CD14-positive monocyte (primary cell): ENCODE data around the gene CDCA4. TPM values are rescaled to one million over a fixed set of nuclear protein-coding genes. Genes with fewer than 3 reads are reported as not detected.

ENCODE experiments used
- DNase-seq, 3 donors: peaks; one replicate each; pipeline ENCODE4 v3.0.0-alpha.2; 2011 to 2022
- H2AFZ ChIP-seq: 2 replicates; pipeline ENCODE4 v1.6.0; 2012; ENCODE audit warnings: mild to moderate bottlenecking, low read depth, low read length, inconsistent platforms; ENCODE audit not compliant: insufficient read depth, poor library complexity, severe bottlenecking
- H3K27ac ChIP-seq, 2 donors: 1 replicate in 1 of 2; 2 replicates in 1 of 2; pipeline ENCODE4 v1.5.1; 2012 to 2013; ENCODE audit warnings: low read length in 2 of 2, control low read depth in 1 of 2, inconsistent platforms in 1 of 2, low read depth in 1 of 2, mild to moderate bottlenecking in 1 of 2
- H3K27me3 ChIP-seq, 2 donors: one replicate each; pipeline versions ENCODE4 v1.6.0 to v1.6.1; 2011 to 2013; ENCODE audit warnings: low read length in 2 of 2; ENCODE audit not compliant: control insufficient read depth in 2 of 2, insufficient read depth in 2 of 2
- H3K36me3 ChIP-seq, 2 donors: replicated peaks in 1 of 2; 1 replicate in 1 of 2; 2 replicates in 1 of 2; pipeline versions ENCODE4 v1.5.1 to v1.6.1; 2012 to 2013; ENCODE audit warnings: low read length in 2 of 2, control low read depth in 1 of 2, inconsistent platforms in 1 of 2, mild to moderate bottlenecking in 1 of 2; ENCODE audit not compliant: insufficient read depth in 2 of 2, control insufficient read depth in 1 of 2
- H3K4me1 ChIP-seq, 2 donors: 1 replicate in 1 of 2; 2 replicates in 1 of 2; pipeline versions ENCODE4 v1.5.1 to v1.6.1; 2012 to 2013; ENCODE audit warnings: low read length in 2 of 2, control low read depth in 1 of 2, inconsistent platforms in 1 of 2, mild to moderate bottlenecking in 1 of 2, moderate library complexity in 1 of 2; ENCODE audit not compliant: insufficient read depth in 2 of 2, control insufficient read depth in 1 of 2
- H3K4me2 ChIP-seq: replicated peaks from 2 replicates; pipeline ENCODE3; 2012; ENCODE audit warnings: low read length, moderate library complexity, mild to moderate bottlenecking; ENCODE audit not compliant: poor library complexity, severe bottlenecking; ENCODE audit errors: extremely low read depth
- H3K4me3 ChIP-seq, 3 experiments: fragments of 200-600 bp in 1 of 3; sonication (generic) in 1 of 3; replicated peaks in 1 of 3; 1 replicate in 2 of 3; 2 replicates in 1 of 3; pipeline ENCODE4 v1.5.1; 2011 to 2013; ENCODE audit warnings: low read length in 3 of 3, mild to moderate bottlenecking in 3 of 3, control low read depth in 2 of 3, low read depth in 2 of 3, inconsistent platforms in 1 of 3, moderate library complexity in 1 of 3
- H3K79me2 ChIP-seq: 2 replicates; pipeline ENCODE4 v1.6.0; 2012; ENCODE audit warnings: mild to moderate bottlenecking, control low read depth, inconsistent platforms, low read length, moderate library complexity; ENCODE audit not compliant: insufficient read depth
- H3K9ac ChIP-seq: 2 replicates; pipeline ENCODE4 v1.6.0; 2017; ENCODE audit warnings: low read length, mild to moderate bottlenecking; ENCODE audit not compliant: insufficient read depth, poor library complexity, severe bottlenecking
- H3K9me3 ChIP-seq, 2 donors: replicated peaks in 1 of 2; 1 replicate in 1 of 2; 2 replicates in 1 of 2; pipeline versions ENCODE4 v1.5.1 to v1.6.1; 2012 to 2013; ENCODE audit warnings: low read length in 2 of 2, control low read depth in 1 of 2; ENCODE audit not compliant: control insufficient read depth in 1 of 2, insufficient read depth in 1 of 2
- H4K20me1 ChIP-seq: 2 replicates; pipeline ENCODE4 v1.6.0; 2012; ENCODE audit warnings: mild to moderate bottlenecking, low read length, control low read depth, moderate library complexity; ENCODE audit not compliant: insufficient read depth
- H3K27ac Mint-ChIP-seq, 7 donors: one replicate each; pipeline ENCODE4 v1.8.0; 2020; ENCODE audit warnings: mild to moderate bottlenecking in 7 of 7, mixed read lengths in 7 of 7, moderate library complexity in 6 of 7, inconsistent platforms in 2 of 7
- H3K27me3 Mint-ChIP-seq, 3 donors: one replicate each; pipeline ENCODE4 v1.8.0; 2021 to 2022; ENCODE audit warnings: low read depth in 3 of 3, mild to moderate bottlenecking in 3 of 3, mixed read lengths in 3 of 3, moderate library complexity in 3 of 3, inconsistent platforms in 1 of 3
- H3K36me3 Mint-ChIP-seq, 2 donors: one replicate each; pipeline ENCODE4 v1.8.0; 2020; ENCODE audit warnings: mixed read lengths in 2 of 2, inconsistent platforms in 1 of 2, mild to moderate bottlenecking in 1 of 2
- H3K4me1 Mint-ChIP-seq: one replicate; pipeline ENCODE4 v1.8.0; 2020; ENCODE audit warnings: mild to moderate bottlenecking, mixed read lengths
- H3K4me3 Mint-ChIP-seq, 2 donors: one replicate each; pipeline ENCODE4 v1.8.0; 2020; ENCODE audit warnings: mild to moderate bottlenecking in 2 of 2, mixed read lengths in 2 of 2, moderate library complexity in 1 of 2
- H3K9me3 Mint-ChIP-seq, 7 donors: one replicate each; pipeline ENCODE4 v1.8.0; 2020 to 2022; ENCODE audit warnings: mixed read lengths in 7 of 7, mild to moderate bottlenecking in 6 of 7, moderate library complexity in 6 of 7, inconsistent platforms in 2 of 7
- WGBS: methylation state at CpG from one replicate; pipeline ENCODE4 v1.1.5; 2013; ENCODE audit warnings: missing lambda C conversion rate; ENCODE audit not compliant: insufficient coverage; 5-methylcytosine and 5-hydroxymethylcytosine counted together
- intact Hi-C, 2 donors: fragments of 100-400 bp; cut with micrococcal nuclease; formaldehyde crosslinking; loops; one replicate each; pipeline versions ENCODE4 v1.15.0 to v1.15.1; 2023
- polyA minus RNA-seq: library from RNA; depleted of rRNA, polyadenylated mRNA; stranded (reverse); fragments of >200 nt; gene quantifications from 2 replicates; pipeline ENCODE4 v1.2.3, GENCODE V29; 2012
- polyA plus RNA-seq, 3 donors: library from polyadenylated mRNA; depleted of rRNA in 1 of 3; unstranded in 2 of 3; stranded (reverse) in 1 of 3; fragments of 300-500 nt in 2 of 3; fragments of >200 nt in 1 of 3; fragmentation: Illumina TruSeq in 2 of 3; gene quantifications; 1 replicate in 2 of 3; 2 replicates in 1 of 3; pipeline ENCODE4 v1.2.3, GENCODE V29; 2012 to 2021
- total RNA-seq, 12 experiments: library from RNA in 1 of 12; stranded (reverse) in 1 of 12; fragments of 120-200 nt in 1 of 12; gene quantifications; one replicate each; pipeline ENCODE4 v1.2.4 and lab custom pipeline; 2013 to 2026; ENCODE audit warnings: mixed read lengths in 6 of 12, inconsistent platforms in 1 of 12
- TF ChIP-seq, protein P1 (sequence below): fragments of 200-600 bp; IDR thresholded peaks from one replicate; pipeline ENCODE4 v1.8.0; 2022; ENCODE audit warnings: antibody characterized with exemption, mild to moderate bottlenecking

CDCA4 gene
- 7.1 TPM for total RNA-seq (2013)
- polyA plus RNA-seq (10 to 100 TPM in 2 of 3 donors, 1 to 10 TPM in 1; 8.6 to 12.0 (median 11.6) TPM), polyA minus RNA-seq (13.3 and 15.9 TPM in 2 replicates), total RNA-seq (lab: John Stamatoyannopoulos, UW) (14.5 to 68.3 (median 31.7) reads per million in 11 experiments)

DNA sequence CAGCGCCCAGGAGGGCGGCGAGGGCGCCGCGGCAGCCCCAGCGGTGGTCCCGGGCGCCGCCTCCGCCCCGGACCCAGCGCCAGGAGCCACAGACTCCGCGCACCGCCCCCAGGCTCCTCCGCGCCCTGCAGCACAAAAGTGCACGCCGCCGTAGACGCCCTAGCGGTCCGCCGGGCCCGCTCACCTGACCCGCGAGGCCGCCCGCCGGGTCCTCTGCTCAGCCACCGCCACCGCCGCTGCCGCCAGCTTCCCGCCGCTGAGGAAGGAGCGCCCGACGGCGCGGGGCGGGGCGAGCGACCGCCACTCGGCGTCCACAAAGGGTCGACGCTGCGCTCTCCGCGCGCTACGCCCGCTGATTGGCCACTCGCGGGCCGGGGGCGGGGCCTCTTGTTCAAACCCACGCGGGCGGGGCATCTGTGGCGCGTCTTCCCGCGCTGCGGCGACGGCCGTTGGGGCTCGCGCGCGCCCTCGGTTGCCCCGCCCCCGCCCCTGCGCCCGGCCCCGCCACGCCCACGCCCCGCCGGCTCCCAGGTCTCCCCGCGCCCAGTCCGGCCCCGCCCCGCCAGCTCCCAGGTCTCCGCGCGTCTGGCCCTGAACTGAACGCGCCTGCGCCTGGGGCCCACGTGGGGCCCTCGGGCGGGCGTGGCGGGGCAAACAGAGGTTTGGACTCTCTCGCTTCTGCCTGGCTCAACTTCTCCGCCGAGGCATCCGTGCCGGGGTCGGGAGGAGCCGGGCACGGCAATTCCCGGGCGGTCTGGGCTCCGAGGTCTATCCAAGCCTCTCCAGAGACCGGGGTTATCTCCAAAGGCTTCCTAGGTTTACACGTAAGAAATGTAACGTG, at the start of gene CDCA4:
Gene CDCA4, minus strand, starts transcription at position 269 of the 841 bp plus-strand sequence. CDS start 9,154 bp downstream, outside the sequence.
- H3K9me3 Mint-ChIP-seq: no peaks in the 10 kb centered on the region
- Histone ChIP-seq H4K20me1 (peaks cover 8% of the 10 kb centered on the region), H3K4me3 (peak within 1 kb of the TSS; percentile 51 to 81 (median 54)), H3K36me3 (no peaks in the 10 kb centered on the region), H3K79me2 (peaks cover 63% of the 10 kb centered on the region), H2AFZ (peak within 1 kb of the TSS; percentile 76), H3K9ac (peak within 1 kb of the TSS; percentile 89), H3K27ac (peak within 1 kb of the TSS; percentile 92 to 95), H3K4me1 (peaks cover 51 to 74% of the 10 kb centered on the region in 2 donors), H3K27me3 (no peaks in the 10 kb centered on the region), H3K4me2 (peak within 1 kb of the TSS; percentile 75), H3K9me3 (no peaks in the 10 kb centered on the region)
- WGBS: under 1% methylated on average over 109 of the region's 115 CpGs
- DNase-seq: peak; percentile 96 to 97 (median 96)
- peaks cover 0 to 7% (median 0%) of the 10 kb centered on the region in 3 donors for H3K27me3 Mint-ChIP-seq
- peak within 1 kb of the TSS; percentile 92 to 99 (median 97) for H3K27ac Mint-ChIP-seq
- intact Hi-C loops: loop anchor here in 1 of 2 donors (1.0 to 2.0 kb wide), 3 partner anchors 24 to 48 kb away; no protein-coding TSS in a partner anchor
- TF ChIP-seq, protein P1, sequence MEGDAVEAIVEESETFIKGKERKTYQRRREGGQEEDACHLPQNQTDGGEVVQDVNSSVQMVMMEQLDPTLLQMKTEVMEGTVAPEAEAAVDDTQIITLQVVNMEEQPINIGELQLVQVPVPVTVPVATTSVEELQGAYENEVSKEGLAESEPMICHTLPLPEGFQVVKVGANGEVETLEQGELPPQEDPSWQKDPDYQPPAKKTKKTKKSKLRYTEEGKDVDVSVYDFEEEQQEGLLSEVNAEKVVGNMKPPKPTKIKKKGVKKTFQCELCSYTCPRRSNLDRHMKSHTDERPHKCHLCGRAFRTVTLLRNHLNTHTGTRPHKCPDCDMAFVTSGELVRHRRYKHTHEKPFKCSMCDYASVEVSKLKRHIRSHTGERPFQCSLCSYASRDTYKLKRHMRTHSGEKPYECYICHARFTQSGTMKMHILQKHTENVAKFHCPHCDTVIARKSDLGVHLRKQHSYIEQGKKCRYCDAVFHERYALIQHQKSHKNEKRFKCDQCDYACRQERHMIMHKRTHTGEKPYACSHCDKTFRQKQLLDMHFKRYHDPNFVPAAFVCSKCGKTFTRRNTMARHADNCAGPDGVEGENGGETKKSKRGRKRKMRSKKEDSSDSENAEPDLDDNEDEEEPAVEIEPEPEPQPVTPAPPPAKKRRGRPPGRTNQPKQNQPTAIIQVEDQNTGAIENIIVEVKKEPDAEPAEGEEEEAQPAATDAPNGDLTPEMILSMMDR: no peak
- peak within 1 kb of the TSS; percentile 89 to 91 for H3K4me3 Mint-ChIP-seq
- peaks cover 78% of the 10 kb centered on the region for H3K4me1 Mint-ChIP-seq
- H3K36me3 Mint-ChIP-seq: peaks cover 15% of the 10 kb centered on the region in 2 donors
